ENCODE measurements around the gene NEK6.

DNA sequence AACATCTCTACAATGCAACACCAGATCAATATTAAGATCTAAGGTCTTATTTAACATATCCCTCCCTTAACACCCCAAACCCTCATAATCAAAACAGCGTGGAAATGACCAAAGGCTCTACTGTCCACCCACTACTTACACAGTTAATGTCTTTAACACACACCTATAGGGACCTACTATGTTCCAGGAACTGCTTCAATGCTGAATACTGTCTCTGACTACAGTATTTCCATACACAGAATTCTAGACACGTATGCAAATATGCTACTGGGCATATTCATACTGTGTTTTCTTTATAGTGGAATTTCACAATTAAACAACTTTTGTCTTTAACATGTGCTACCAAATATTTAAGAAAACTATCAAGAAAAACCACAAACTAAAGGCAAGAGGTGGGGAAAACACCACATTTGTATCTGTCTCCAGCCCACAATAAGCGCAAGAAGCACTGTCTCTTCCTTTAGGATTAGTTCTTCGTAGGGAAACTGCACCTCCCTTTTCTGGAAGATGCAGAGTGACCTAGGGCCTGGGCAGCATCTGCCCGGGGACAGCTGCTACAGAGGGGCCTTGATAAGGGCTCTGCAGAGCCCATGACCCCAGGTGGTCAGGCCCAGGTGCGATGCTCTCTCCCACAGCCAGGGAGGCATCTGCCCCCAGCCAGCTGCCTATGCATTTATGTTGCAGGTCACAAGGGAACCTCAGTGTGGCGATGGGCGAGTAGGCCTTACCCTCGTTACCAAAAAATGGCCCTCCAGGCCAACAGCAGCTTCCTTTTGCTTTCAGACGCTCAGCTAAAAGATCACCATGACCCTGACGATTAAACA, 102.3 kb downstream of the NEK6 start:
- TF ChIP-seq POLR2A (IDR thresholded peaks at IDR 0.05; ENCODE audit: low read length) = no peak
- no peak for TF ChIP-seq GATA1 (IDR thresholded peaks at IDR 0.05; ENCODE audit: low read depth, low read length)
